Retina (tissue), 1 donor: ENCODE results near the gene NECAB3.
"Not testable (repeated sequence)": the region's sequence is repeated elsewhere in the genome, so short reads cannot be mapped to it uniquely, and the experiment has no call there.

ENCODE experiments used
- DNase-seq: peaks from one replicate; pipeline ENCODE4 v3.0.0-alpha.2; 2016

Gene NECAB3

GRCh38 chr20:33648396-33649004 lies 25.7 kb downstream of the NECAB3 start:
- peak; percentile 36 for DNase-seq

GRCh38 chr20:33647603-33648395 lies 26.4 kb downstream of the NECAB3 start:
- peak; percentile 6 for DNase-seq

GRCh38 chr20:33646959-33647602 lies 27.1 kb downstream of the NECAB3 start:
- not testable (repeated sequence) for DNase-seq

GRCh38 chr20:33646191-33646590 lies 28.0 kb downstream of the NECAB3 start:
- DNase-seq, result no peak

GRCh38 chr20:33645396-33645795 lies 28.8 kb downstream of the NECAB3 start:
- DNase-seq, result no peak

- no peak for DNase-seq
Measured at GRCh38 chr20:33645072-33645358, 29.2 kb downstream of the NECAB3 start.

GRCh38 chr20:33644313-33645071 lies 29.7 kb downstream of the NECAB3 start:
- DNase-seq, result no peak

GRCh38 chr20:33640287-33640686 lies 33.9 kb downstream of the NECAB3 start:
- DNase-seq, result no peak

- DNase-seq, result no peak
Measured at GRCh38 chr20:33636776-33637175, 37.5 kb downstream of the NECAB3 start.

GRCh38 chr20:33635341-33635740 lies 38.9 kb downstream of the NECAB3 start:
- no peak for DNase-seq

- not testable (repeated sequence) for DNase-seq
Measured at GRCh38 chr20:33631910-33632309, 42.3 kb downstream of the NECAB3 start.

GRCh38 chr20:33630507-33630906 lies 43.7 kb downstream of the NECAB3 start:
- no peak for DNase-seq

GRCh38 chr20:33629979-33630378 lies 44.2 kb downstream of the NECAB3 start:
- no peak for DNase-seq

- DNase-seq, result no peak
Measured at GRCh38 chr20:33629533-33629932, 44.7 kb downstream of the NECAB3 start.

GRCh38 chr20:33627577-33628216 lies 46.5 kb downstream of the NECAB3 start:
- no peak for DNase-seq

- DNase-seq, result no peak
Measured at GRCh38 chr20:33626190-33626589, 48.0 kb downstream of the NECAB3 start.

GRCh38 chr20:33624399-33624798 lies 49.8 kb downstream of the NECAB3 start:
- no peak for DNase-seq

GRCh38 chr20:33622705-33623365 lies 51.4 kb downstream of the NECAB3 start:
- DNase-seq, result no peak

- DNase-seq, result no peak
Measured at GRCh38 chr20:33621717-33622400, 52.4 kb downstream of the NECAB3 start.

GRCh38 chr20:33612001-33612400 lies 62.2 kb downstream of the NECAB3 start:
- DNase-seq, result no peak

GRCh38 chr20:33611106-33611505 lies 63.1 kb downstream of the NECAB3 start:
- no peak for DNase-seq

- no peak for DNase-seq
Measured at GRCh38 chr20:33609504-33609903, 64.7 kb downstream of the NECAB3 start.
